DOHH2 (cell line): Measurements from ENCODE around the gene CADPS.

Source experiments
- EZH2phosphoT487 ChIP-seq: fragments of 200-600 bp; sonication (generic); IDR thresholded peaks from 2 replicates; pipeline ENCODE4 v1.6.1; 2017; ENCODE audit warnings: borderline replicate concordance, mild to moderate bottlenecking, antibody characterized with exemption, low read length, moderate library complexity, mixed read lengths
- TF ChIP-seq, protein P1 (sequence below): fragments of 200-600 bp; sonication (generic); IDR thresholded peaks from one replicate; pipeline ENCODE4 v1.5.1; 2014; ENCODE audit warnings: antibody characterized with exemption, mild to moderate bottlenecking, low read depth, low read length; ENCODE audit not compliant: poor library complexity, severe bottlenecking

GRCh38 chr3:62368705-62369475 lies 506.3 kb downstream of the CADPS start:
- TF ChIP-seq, protein P1, sequence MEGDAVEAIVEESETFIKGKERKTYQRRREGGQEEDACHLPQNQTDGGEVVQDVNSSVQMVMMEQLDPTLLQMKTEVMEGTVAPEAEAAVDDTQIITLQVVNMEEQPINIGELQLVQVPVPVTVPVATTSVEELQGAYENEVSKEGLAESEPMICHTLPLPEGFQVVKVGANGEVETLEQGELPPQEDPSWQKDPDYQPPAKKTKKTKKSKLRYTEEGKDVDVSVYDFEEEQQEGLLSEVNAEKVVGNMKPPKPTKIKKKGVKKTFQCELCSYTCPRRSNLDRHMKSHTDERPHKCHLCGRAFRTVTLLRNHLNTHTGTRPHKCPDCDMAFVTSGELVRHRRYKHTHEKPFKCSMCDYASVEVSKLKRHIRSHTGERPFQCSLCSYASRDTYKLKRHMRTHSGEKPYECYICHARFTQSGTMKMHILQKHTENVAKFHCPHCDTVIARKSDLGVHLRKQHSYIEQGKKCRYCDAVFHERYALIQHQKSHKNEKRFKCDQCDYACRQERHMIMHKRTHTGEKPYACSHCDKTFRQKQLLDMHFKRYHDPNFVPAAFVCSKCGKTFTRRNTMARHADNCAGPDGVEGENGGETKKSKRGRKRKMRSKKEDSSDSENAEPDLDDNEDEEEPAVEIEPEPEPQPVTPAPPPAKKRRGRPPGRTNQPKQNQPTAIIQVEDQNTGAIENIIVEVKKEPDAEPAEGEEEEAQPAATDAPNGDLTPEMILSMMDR = no peak
- no peak for TF ChIP-seq EZH2phosphoT487
